HL-60/S4 (cell line): ENCODE results near the gene KIDINS220.
"Not testable (repeated sequence)": the region's sequence is repeated elsewhere in the genome, so short reads cannot be mapped to it uniquely, and the experiment has no call there.

Experiments used
- in situ Hi-C: fragments of 300-500 bp; cut with MboI; formaldehyde crosslinking; loops from 2 replicates; pipeline ENCODE4 v1.14.3; 2022; ENCODE audit warnings: low sequenced_read_pairs

KIDINS220 gene

DNA sequence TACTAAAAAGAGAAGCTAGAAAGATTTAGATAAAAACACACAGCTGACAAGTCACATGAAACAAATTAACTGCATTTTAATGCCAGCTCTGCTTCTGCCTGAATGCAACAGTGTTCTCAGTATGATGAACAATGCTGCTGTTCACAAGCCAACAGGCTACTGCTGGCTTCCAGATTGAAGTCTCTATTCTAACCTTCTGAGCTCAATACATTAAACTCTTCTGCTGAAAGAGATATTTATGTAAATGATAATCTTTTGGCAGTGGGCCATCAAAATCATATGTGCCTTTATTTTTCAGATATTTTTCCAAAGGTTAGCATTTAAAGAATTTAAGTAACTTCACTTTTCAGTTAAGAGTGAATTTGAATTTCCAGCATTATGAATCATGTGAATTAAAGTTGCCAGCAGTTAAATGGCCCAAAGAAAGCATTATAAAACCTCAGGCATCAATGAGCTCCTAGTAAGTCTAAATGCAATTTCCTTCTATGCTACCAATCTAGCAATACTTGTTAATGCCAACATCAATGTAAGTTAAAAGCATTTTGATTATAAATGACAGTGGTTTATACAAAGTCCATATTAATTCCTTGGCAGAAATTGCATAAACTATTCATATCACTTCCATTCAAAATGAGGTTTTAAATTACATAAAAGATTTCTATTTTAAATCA, 83.2 kb downstream of the KIDINS220 start:
- in situ Hi-C loops: no loop called here

DNA sequence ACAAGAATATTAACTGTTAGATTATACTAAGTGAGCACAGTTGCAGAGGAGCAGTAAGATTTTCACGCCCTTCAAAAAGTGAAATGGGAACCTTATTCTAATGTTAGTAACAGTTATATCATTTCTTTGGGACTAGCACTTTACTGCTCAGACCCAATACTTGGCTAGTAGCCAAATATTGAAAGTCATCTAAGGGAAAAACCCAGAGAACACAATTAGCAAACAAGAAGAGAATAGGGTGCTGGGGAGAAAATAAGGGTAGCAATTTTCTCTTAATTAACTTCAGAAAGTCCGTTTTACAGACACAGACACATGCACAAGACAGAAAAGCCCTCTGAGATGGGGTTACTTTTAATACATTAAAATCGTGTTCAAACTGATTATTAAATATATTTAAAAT, 83.8 kb downstream of the KIDINS220 start:
- in situ Hi-C loops: no loop called here

DNA sequence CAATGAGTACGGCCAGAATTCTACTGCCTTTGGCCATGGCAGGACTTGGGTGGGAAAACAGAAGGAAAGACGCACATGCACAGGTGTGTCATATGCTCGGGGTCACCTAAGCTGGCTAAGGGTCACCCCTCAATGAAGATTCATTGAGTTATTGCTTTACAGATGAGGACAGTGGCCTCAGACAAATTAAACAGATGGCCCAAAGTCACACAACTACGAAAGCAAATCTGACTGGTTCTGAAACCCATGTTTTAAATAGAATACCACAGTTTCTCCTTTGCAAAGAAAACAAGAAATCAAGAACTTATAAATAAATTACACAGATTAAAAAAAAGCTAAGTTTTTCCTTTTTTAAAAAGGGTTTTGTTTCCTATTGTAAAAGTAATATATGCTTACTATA, 85.0 kb downstream of the KIDINS220 start:
- in situ Hi-C loops: no loop called here

DNA sequence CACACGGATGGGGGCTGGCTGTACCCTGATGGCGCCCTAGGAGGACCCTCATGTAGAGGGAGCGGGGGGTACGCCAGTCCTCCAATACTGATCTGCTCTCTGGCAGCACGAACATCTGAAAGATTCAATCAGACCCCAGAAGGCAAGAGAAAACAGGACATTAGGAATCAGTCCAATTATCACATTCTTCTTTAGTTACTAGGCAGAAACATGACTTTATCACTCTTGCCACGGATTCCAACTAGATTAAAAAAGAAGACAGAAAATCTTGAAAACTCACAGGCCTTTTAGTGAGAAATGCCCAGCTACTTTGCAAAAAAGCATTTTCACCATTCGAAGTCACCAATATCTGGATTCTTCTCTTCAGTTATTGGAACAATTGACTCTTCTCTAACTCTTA, 87.2 kb downstream of the KIDINS220 start:
- in situ Hi-C loops: no loop called here

DNA sequence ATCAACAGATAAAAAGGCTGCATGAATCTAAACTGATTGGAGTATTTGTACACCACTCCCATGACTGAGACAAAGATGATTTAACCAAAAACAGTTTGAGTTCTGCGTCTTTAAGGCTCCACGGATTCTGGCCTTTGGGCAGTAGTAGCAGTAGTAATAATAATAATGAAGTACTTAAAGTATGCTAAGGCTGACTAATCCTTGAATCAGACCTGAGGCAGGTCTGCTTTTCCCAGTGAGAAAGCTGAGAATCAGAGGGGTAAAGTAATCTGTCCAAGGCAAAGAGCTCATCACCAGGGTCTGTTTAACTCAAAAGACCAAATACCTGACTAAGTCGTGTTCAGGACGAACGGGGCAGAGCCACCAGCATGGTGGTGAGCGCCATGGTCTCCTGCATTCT, 94.2 kb downstream of the KIDINS220 start:
- in situ Hi-C loops: no loop called here

DNA sequence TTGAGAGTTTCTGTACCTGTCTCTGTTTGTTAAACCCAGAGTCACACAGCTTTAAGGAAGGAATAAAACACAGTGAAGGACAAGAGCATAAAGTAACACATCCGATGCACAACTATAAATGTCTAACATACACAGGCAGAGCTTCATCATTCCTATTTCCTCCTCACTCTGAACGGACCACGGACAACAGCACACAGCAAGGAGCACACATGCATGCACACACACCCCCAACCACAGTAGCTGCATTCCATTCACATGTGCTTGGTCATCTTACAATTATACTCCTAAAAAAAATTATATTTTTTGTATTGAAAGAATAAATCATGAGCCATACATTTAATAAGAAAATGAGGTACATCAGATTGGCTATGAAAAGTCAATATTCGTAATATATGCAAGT, 97.3 kb downstream of the KIDINS220 start:
- in situ Hi-C loops: no loop called here

DNA sequence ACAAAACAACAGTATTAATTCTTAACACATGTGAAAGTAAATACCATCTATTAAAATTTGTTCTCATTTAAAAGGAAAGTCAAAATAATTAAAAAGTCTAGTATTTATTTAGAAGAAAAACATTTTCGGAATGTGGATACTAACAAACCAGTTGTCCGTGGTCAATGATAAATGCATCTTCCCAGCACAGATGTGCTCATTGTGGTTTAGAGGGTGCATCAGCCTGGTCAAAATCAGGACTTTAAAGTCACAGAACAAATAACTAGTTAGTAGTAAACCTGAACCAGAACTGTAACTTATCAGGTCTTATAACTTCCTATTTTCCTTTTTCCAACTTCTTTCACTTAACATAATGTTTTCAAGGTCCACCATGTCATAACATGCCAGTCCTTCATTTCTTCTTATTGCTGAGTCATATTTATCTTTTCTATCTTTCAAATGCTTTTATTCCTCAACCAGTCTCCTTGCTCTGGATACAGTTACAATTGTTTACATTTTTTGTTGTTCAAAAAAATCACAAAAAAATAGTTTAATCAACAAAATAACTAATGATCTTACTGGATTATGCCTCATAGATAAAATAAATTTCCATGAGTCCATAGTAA, 99.7 kb downstream of the KIDINS220 start:
- in situ Hi-C loops: no loop called here

DNA sequence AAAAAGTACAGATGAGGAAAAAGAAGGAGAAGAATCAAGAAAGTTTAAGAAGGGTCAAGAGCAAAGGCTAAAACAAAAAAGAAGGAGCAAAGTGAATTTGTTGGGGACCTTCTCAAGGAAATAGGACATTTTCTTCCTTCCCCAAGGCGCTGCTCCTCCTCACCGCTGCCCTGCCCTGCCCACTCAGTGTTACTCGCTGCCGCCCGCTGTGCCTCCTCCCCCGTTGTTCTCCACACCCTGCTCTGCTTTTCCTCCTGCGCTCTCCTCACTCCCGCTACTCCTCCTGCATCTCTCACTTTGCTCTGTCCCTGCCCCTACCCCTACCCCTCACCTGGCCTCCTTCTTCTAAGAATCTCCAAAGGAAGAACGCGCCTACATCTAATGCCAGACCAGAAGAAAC, 104.8 kb downstream of the KIDINS220 start:
- in situ Hi-C loops: no loop called here

DNA sequence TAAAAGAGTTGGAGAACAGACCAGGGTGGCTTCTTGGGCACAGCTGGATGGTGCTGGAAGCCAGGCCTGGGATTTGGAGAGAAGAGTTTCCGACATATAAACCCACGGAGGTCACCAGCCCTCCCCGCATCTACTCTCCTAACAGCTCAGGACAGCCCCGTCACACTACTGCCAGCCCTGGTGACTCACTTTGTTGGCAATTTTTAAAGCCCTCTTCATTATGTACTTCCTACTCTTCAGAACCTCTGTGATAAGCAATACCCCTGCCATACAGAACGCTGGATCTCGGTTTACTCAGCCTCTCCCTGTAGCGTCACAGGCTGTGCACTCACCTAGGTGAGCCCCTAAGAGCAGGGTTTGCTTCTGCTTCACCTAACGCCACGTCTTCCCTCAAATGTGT, 107.5 kb downstream of the KIDINS220 start:
- in situ Hi-C loops: no loop called here

DNA sequence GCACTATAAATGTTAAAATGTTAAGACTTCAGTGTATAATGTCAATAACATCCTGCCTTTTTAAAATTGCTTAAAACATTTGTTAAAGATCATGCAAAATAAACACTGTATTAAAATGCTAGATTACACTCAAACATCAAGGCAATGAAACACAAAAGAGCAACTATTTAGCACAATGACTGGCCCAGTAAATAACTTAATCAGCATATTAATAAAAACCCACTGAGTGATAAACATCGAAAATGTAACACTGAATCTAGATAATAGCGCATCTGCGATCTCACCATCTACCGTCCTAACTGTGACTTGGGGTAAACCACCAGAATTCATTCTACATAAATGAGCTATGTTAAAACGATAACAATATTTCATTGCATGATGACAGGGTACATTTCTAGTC, 108.3 kb downstream of the KIDINS220 start:
- in situ Hi-C loops: not testable (repeated sequence)

DNA sequence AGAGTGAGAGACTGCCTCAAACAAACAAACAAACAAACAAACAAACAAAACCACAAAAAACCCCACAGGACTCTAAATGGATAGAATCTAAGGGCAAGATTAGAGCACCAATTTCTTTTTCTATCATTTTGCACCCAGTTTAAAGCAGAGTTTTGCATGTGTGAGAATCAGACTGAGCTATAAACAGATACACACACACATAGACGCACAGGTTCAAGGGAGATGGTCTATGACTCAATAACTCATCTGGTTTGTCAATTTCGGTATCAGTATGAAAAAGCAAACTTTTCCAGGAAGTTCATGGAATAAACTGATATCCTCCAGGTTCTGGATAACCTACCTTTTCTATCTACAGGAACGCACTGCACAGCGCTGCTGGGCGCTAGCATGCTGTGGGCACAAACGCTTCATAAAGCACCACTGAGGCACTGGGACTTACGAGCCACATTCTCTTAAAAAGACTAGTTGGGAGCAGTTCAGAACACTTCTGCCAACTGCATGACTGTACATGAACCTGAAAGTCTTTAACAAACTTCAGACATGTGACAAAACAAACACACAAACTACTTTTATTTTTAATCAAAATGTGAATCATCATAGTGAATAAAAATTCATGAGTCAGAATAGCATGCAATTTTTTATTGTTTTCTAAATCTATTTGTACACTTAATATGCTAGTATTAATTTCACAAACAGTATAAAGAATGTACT, 109.0 kb downstream of the KIDINS220 start:
- in situ Hi-C loops: no loop called here

DNA sequence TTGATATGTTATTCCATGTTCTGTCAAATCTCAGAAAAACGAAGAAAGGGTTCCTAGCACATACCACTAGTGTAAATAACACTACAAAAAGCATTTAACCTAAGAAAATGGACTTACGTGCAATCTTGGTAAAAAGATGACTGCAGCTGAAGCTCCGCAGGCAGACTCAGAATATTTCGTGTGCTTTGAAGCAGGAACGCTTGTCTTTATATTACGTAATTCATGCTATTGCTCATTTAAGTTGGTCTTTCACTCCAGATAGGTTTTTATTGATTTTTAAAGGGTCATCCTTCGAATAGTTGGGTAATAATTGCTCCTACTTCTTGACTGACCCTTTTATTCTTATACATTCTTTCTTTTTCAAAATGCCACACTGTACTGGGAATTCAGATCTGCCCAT, 111.6 kb downstream of the KIDINS220 start:
- in situ Hi-C loops: no loop called here

DNA sequence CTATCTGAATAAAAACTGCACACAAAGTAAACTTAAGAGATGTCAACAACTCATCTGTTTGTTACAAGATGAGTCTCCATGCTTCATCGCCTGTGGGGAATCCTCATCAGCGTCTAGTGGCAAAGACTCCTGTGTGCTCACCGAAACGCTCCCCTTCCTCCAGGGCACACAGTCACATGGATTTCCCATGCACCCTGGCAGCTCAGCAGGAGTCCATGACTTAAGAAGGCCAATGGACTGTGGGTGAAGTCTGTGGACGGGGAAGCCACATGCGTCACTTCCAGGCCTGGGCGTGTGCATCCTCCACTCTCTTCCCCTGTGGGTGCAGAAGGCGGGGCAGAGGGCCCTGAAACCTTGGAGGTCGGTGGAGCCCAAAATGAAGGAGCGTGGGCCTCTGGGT, 114.4 kb downstream of the KIDINS220 start:
- in situ Hi-C loops: no loop called here

DNA sequence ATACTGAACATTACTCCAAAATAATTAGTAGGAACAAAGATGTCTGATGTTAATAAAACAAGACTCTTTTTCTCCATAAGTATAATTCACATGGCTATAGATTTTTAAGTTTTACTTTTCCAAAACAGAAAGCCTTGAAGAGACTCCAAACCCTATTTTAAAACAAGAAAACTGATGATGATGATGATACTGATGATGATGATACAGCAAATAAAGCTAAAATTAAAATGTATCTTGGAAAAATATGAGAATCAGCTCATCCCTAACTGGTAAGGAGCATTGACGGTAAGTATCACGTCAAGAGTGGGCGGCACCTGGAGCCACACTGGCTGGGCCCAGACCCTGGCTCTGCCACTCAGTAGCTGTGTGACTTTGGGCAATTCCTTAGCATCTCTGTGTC, 116.0 kb downstream of the KIDINS220 start:
- in situ Hi-C loops: no loop called here

DNA sequence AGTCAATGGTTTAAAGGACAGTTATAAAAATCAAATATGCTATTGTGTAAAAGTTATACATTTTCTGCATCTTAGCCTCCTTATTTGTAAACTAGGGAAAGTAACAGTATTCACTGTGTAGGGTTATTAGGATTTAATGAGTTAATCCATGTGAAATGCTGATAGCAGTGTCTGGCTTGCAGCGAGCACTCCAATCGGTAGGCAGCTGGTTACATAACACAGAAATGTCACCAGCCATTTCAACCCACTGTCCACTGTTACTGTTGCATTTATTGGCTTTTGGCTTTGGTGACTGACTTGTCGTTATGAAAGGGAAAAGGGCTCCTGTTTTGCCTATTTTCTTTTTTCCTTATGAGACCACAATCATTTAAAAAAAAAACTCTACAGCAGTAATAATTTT, 116.7 kb downstream of the KIDINS220 start:
- in situ Hi-C loops: no loop called here

DNA sequence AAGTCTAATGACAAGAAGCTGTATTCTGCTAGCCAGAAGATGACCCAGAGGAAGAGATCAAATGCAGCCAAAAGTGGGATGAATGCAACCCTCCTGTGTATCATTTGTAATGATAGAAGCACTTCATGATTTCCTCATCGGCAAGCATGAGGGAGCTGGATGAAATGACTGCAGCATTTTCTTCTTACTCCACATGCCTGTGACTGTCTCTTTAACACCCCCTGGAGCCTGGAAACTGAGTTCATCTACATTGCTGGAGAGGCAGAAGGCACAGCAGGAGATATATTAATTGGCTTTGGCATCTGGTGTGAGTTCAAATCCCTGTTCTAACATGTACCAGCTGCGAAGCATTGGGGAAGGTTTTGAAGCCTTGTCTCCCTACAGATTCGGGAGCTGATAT, 117.9 kb downstream of the KIDINS220 start:
- in situ Hi-C loops: no loop called here

DNA sequence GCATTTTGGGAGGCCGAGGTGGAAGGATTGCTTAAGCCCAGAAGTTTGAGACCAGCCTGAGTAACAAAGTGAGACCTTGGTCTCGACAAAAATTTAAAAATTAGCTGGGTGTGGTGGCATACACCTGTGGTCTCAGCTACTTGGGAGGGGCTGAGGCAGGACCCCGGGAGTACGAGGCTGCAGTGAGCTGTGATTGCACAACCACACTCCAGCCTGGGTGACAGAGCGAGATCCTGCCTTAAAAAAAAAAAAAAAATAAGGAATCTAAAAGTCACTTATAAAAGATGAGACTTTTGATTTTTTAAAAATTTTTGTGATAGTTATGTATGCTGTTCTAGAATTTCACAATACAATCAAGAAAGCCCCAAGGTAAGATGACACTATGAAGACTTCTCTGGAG, 122.4 kb downstream of the KIDINS220 start:
- in situ Hi-C loops: no loop called here

DNA sequence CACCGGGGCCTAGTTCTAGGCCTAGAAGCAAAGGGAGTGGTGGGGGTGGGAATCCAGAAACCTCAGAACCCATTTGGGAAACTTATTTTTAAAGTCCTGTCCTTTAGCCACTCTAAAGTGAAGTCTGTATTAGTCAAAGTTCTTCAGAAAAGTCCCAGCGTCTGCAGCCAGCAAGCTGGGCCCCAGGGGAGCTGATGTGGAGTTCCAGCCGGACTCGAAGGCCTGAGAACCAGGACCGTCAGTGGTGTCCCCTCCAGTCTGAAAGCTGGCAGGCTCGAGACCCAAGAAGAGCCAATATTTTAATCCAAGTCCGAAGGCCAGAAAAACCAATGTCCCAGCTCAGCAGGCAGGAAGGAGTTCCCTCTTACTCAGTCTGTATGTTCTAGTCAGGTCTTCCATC, 123.1 kb downstream of the KIDINS220 start:
- in situ Hi-C loops: no loop called here

DNA sequence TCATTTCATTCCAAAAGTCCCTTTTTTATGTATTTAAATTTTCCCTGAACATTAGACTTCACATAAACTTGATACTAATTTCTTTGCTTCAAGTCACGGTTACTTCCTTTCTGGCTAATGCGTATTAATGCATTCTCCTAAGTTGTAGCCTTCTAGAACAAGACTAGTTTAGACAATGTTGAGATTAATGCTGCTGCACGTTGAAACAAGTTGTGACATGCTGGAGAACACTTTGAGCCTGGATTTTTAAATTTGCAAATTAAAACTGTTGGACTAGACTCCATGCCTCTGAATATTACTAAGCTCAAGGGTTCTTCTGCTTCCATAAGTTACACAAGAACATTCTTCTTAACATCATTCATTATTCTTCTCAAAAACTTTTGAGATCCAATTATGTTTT, 126.5 kb downstream of the KIDINS220 start:
- in situ Hi-C loops: no loop called here

DNA sequence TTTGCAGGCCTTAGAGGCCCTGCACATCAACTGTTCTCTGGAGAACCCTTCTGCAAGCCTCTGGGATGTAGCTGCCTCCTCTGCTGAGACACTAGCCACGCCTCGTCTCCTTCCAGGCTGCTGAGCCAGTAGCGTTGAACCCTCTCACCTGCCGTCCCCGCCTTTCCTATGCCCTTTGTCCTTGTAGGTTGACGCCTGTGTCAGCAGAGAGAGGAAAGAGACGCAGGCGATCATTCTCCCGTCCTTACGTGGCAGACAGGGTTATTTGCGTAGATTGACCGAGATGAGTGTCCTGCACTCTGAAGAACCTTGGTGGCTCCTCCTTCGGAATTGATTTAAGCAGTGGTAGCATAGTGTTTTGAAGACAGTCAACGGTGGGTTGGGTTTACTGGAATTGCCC, 127.8 kb downstream of the KIDINS220 start:
- in situ Hi-C loops: no loop called here

DNA sequence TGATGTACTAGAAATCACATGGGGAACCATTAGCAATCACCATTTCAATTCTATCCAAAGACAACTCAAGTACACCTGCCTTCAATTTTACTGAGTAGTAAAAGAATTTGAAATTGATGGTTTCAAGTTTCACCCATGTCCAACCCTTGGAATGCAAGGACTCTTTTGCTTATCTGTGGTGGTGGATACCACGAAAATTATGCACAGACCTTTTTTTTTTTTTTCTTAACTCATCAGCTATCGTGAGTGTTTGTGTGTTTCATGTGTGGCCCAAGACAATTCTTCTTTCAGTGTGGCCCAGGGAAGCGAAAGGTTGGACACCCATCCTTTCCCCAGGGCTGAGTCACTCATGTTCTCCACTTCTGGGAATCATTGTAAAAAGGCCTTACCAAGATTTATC, 132.5 kb downstream of the KIDINS220 start:
- in situ Hi-C loops: no loop called here

DNA sequence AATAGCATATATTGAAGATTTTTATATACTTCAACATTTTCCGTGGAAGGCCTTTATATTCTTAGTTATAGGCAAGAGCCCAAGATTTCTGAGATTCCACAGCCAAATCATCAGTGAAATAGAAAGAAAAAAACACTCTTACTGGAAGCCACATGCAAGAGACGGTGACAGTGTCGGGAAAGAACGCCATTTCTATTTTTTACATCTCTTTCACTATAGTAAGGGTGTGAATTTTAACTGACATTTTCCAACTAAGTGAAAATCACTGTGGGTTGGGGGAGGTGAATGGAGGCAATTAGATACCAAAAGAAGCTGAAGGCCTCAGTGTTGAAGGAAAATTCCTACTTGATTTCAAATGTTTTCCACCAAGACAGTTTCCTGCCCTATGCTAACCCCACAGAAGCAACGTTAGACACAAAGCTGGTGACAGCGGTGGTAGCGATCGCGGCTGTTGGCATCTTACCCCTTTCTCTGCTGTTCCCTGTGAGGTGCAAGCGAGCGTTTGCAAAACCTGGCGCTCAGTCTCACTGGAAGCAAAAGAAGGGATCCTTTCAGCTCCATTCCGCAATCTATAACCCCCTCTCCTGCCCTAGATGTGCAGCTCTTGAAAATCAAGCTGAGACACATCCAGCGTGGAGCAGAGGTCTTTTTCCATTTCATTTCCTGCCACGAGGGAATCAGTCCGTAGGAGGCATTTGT, 135.6 kb downstream of the KIDINS220 start:
- in situ Hi-C loops: no loop called here
